Measurements from ENCODE around the gene EPHA7.

The EPHA7 gene

GRCh38 chr6:93417421-93418013, 1.8 kb downstream of the EPHA7 start:
- no peak overlapping the region; the same call in 1 of the 2 replicates for H3K4me3 ChIP-seq (ENCODE audit: low read depth, low read length)
- ChIA-PET CTCF (no interaction called here), POLR2A (no interaction called here)
- no peak for DNase-seq (ENCODE audit: low read depth, low spot score)
- TF ChIP-seq, protein P1, sequence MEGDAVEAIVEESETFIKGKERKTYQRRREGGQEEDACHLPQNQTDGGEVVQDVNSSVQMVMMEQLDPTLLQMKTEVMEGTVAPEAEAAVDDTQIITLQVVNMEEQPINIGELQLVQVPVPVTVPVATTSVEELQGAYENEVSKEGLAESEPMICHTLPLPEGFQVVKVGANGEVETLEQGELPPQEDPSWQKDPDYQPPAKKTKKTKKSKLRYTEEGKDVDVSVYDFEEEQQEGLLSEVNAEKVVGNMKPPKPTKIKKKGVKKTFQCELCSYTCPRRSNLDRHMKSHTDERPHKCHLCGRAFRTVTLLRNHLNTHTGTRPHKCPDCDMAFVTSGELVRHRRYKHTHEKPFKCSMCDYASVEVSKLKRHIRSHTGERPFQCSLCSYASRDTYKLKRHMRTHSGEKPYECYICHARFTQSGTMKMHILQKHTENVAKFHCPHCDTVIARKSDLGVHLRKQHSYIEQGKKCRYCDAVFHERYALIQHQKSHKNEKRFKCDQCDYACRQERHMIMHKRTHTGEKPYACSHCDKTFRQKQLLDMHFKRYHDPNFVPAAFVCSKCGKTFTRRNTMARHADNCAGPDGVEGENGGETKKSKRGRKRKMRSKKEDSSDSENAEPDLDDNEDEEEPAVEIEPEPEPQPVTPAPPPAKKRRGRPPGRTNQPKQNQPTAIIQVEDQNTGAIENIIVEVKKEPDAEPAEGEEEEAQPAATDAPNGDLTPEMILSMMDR (IDR thresholded peaks at IDR 0.05; ENCODE audit: insufficient read depth, low read length, missing control alignments): no peak

DNA sequence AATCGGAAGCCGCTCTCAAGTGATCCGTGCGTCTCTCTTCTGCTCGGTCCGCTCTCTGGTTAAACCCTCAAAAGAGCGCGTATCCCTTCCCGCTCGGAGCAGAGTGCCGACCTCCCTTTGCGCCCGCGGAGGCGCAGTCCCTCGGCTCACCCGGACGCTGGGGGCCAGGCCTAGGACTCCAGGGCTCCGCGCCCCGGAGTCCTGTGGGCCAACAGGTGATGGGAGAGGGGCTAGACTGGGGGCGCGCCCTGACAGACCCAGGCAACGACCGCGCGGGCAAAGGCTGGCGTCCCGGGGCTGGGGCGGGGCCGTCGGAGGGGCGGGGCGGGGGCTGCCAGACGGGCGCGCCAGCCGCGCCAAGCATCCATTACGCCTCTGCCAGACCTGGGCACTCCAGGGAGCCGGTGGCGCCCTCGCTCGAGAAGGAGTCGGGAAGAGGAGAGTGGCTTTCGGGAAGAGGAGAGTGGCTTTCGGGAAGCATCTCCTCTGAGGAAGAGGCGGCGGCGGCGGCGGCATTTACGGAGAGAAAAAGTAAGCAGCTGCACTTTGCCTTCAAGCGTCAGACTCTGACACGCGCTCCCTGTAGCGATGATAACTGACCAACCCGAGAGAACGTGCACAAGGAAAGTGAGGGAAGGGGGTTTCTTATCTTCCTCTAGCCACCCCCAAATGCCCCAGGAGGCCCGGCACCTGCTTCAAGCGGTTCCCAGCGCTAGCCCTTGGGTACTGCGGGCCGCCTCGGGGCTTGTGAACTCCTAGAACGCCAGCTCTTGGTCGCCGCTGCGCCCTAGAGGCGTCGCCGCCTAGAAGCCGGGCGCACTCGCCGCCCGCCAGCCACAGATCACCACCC, 2.6 kb downstream of the EPHA7 start:
- ChIA-PET POLR2A (no interaction called here), CTCF (no interaction called here)
- TF ChIP-seq, protein P1 (IDR thresholded peaks at IDR 0.05; ENCODE audit: insufficient read depth, low read length, missing control alignments): no peak
- no peak for DNase-seq (ENCODE audit: low read depth, low spot score)
- peak overlapping the region; percentile 8; the same call in 1 of the 2 replicates for H3K4me3 ChIP-seq (ENCODE audit: low read depth, low read length)

DNA sequence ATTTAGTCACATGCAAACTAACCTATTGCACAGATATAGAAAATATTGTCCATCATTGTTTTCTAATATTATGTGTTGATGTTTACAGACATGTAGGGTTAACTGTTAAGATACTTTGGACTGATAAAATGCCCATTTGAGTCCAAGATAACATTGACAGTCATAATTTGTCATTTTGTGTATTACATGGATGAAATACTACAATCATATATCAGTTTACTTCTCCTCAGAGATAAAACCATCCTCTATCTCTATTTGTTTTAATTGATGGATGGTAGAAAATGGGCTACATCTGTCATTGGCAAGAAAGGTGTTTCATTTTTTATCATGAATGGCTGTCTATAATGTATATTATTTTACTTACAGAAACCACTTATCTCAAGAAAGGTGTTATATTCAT, 6.2 kb downstream of the EPHA7 start:
- DNase-seq (ENCODE audit: low read depth, low spot score): no peak
- ChIA-PET POLR2A (no interaction called here), CTCF (no interaction called here)

GRCh38 chr6:93412452-93412851, 6.9 kb downstream of the EPHA7 start:
- H3K4me3 ChIP-seq (ENCODE audit: low read depth, low read length): no peak overlapping the region
- DNase-seq (ENCODE audit: low read depth, low spot score): no peak
- CTCF ChIA-PET: no interaction called here
- POLR2A ChIA-PET: no interaction called here
- TF ChIP-seq, protein P1 (IDR thresholded peaks at IDR 0.05; ENCODE audit: insufficient read depth, low read length, missing control alignments): no peak

More for the DNA sequence above, 6.2 kb downstream of the EPHA7 start:
- H3K4me3 ChIP-seq (ENCODE audit: low read depth, low read length): no peak overlapping the region
- TF ChIP-seq, protein P1 (IDR thresholded peaks at IDR 0.05; ENCODE audit: insufficient read depth, low read length, missing control alignments): no peak

- ChIA-PET POLR2A (no interaction called here), CTCF (no interaction called here)
- TF ChIP-seq, protein P1 (IDR thresholded peaks at IDR 0.05; ENCODE audit: insufficient read depth, low read length, missing control alignments): no peak
- H3K4me3 ChIP-seq (ENCODE audit: low read depth, low read length): no peak overlapping the region
- DNase-seq (ENCODE audit: low read depth, low spot score): no peak
These were observed 12.2 kb downstream of the EPHA7 start for GRCh38 chr6:93407186-93407585.

DNA sequence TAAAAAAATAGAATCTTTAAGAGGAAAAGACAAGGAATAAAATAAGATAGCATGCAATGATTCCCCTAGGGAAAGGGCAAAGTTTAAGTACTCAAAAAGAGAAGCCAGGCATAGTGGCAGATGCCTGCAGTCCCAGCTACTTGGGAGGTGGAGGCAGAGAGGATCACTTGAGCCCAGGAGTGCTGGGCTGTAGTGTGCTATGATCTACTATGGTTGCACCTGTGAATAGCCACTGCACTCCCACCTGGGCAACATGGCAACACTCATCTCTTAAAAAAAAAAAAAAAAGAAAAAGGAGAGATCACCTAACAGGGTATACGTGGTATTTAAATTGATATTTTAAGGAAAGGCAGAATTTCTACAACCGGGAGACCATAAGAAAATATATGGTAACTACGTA, 16.0 kb downstream of the EPHA7 start:
- POLR2A ChIA-PET: no interaction called here
- CTCF ChIA-PET: no interaction called here
- no peak for DNase-seq (ENCODE audit: low read depth, low spot score)
- TF ChIP-seq, protein P1 (IDR thresholded peaks at IDR 0.05; ENCODE audit: insufficient read depth, low read length, missing control alignments): no peak
- H3K4me3 ChIP-seq (ENCODE audit: low read depth, low read length): no peak overlapping the region
